HepG2 (cell line): ENCODE measurements around the gene GGT7. TPM values are rescaled to one million over a fixed set of nuclear protein-coding genes. Genes with fewer than 3 reads are reported as not detected.

ENCODE experiments used
- ATAC-seq: fragments of 200-7000 bp; cut with Tn5 transposase; 3 replicates; pipeline ENCODE4 v1.9.1; 2020; ENCODE audit warnings: mild to moderate bottlenecking, moderate library complexity
- BruUV-seq: library from RNA; stranded (reverse); fragments of 400-500 nt; replicated peaks from 2 replicates; lab custom pipeline; 2021; lab: Mats Ljungman, UMichigan
- CTCF ChIA-PET: fragments of 300-600 bp; formaldehyde crosslinking; extraction: SDS; loops from one replicate; lab custom pipeline; 2021; ENCODE audit warnings: low total read pairs, inconsistent platforms, low intra/inter-chr PET ratio; lab: Yijun Ruan, JAX
- POLR2A ChIA-PET: fragments of 350-600 bp; sonication (Branson Sonifier 250); formaldehyde crosslinking; loops from one replicate; lab custom pipeline; 2020; ENCODE audit warnings: antibody characterized with exemption, inconsistent platforms; lab: Yijun Ruan, JAX
- DNase-seq: peaks from one replicate; pipeline ENCODE4 v3.0.0-alpha.2; 2015; ENCODE audit warnings: low spot score
- FAIRE-seq: peaks from 3 replicates; lab custom pipeline; 2011; peaks lifted over from hg19 to GRCh38; lab: Jason Lieb, UNC
- H2AFZ ChIP-seq: one replicate; pipeline ENCODE4 v1.6.1; 2011; ENCODE audit warnings: low read length, inconsistent platforms
- H3K27ac ChIP-seq: fragments of 300-600 bp; 3 replicates; pipeline ENCODE4 v1.8.0; 2011; ENCODE audit warnings: mixed run types, mild to moderate bottlenecking, mixed read lengths, low read length, inconsistent platforms; ENCODE audit not compliant: insufficient read depth; ENCODE audit errors: extremely low read length
- H3K27me3 ChIP-seq, 2 experiments: fragments of 200-600 bp in 1 of 2; 2 replicates in 1 of 2; 3 replicates in 1 of 2; pipeline versions ENCODE4 v1.6.0 to v1.8.0; 2011; ENCODE audit warnings: low read length in 2 of 2, mild to moderate bottlenecking in 2 of 2, moderate library complexity in 2 of 2, inconsistent platforms in 1 of 2; ENCODE audit not compliant: insufficient read depth in 2 of 2, control insufficient read depth in 1 of 2
- H3K36me3 ChIP-seq, 2 experiments: fragments of 200-600 bp in 1 of 2; replicated peaks in 1 of 2; 2 replicates in 1 of 2; 3 replicates in 1 of 2; pipeline versions ENCODE4 v1.5.1 to v1.8.0; 2011; ENCODE audit warnings: low read length in 2 of 2, inconsistent platforms in 1 of 2; ENCODE audit not compliant: insufficient read depth in 2 of 2, control insufficient read depth in 1 of 2
- H3K4me1 ChIP-seq: 2 replicates; pipeline ENCODE4 v1.5.1; 2012; ENCODE audit warnings: low read length, inconsistent platforms; ENCODE audit not compliant: insufficient read depth
- H3K4me2 ChIP-seq: 2 replicates; pipeline ENCODE4 v1.6.0; 2011; ENCODE audit warnings: low read depth, low read length, inconsistent platforms
- H3K4me3 ChIP-seq, 3 experiments: fragments of 200-600 bp in 1 of 3; sonication (generic), shearing (Covaris generic) in 1 of 3; replicated peaks in 1 of 3; 2 replicates each; pipeline ENCODE4 v1.5.1; 2011 to 2016; ENCODE audit warnings: low read length in 3 of 3, inconsistent platforms in 2 of 3, low read depth in 2 of 3, mild to moderate bottlenecking in 2 of 3, control low read depth in 1 of 3, mixed read lengths in 1 of 3; ENCODE audit not compliant: insufficient read depth in 1 of 3
- H3K79me2 ChIP-seq: one replicate; pipeline ENCODE4 v1.6.1; 2011; ENCODE audit warnings: low read length, inconsistent platforms; ENCODE audit not compliant: insufficient read depth
- H3K9ac ChIP-seq: 2 replicates; pipeline ENCODE4 v1.6.0; 2011; ENCODE audit warnings: mild to moderate bottlenecking, low read depth, low read length, inconsistent platforms; ENCODE audit not compliant: insufficient read depth
- H3K9me3 ChIP-seq: 2 replicates; pipeline ENCODE4 v1.5.1; 2012; ENCODE audit warnings: mild to moderate bottlenecking, low read length
- H4K20me1 ChIP-seq: 2 replicates; pipeline ENCODE4 v1.6.0; 2011; ENCODE audit warnings: inconsistent platforms, mild to moderate bottlenecking, low read length, moderate library complexity; ENCODE audit not compliant: insufficient read depth
- DNMT3B ChIP-seq: conservative IDR thresholded peaks from 2 replicates; pipeline ENCODE4 v1.6.1; 2016; ENCODE audit warnings: missing biosample characterization, control low read depth
- ELF3 ChIP-seq: IDR thresholded peaks from 2 replicates; pipeline ENCODE4 v1.6.1; 2016; ENCODE audit warnings: missing genetic modification reagents, missing compliant biosample characterization
- FOXK1 ChIP-seq: sonication (generic); formaldehyde crosslinking; IDR thresholded peaks from 2 replicates; pipeline ENCODE4 v1.4.0; 2020; ENCODE audit warnings: low read depth, missing genetic modification reagents, borderline replicate concordance
- GABPB1 ChIP-seq: IDR thresholded peaks from 2 replicates; pipeline ENCODE4 v1.6.1; 2016; ENCODE audit warnings: mild to moderate bottlenecking, missing genetic modification reagents, moderate library complexity, missing compliant biosample characterization
- KDM5B ChIP-seq: sonication (generic); formaldehyde crosslinking; IDR thresholded peaks from 2 replicates; pipeline ENCODE4 v1.4.0; 2020; ENCODE audit warnings: missing genetic modification reagents, mild to moderate bottlenecking, borderline replicate concordance
- PHF5A ChIP-seq: IDR thresholded peaks from one replicate; pipeline ENCODE4 v1.6.1; 2018; ENCODE audit warnings: low read depth, missing genetic modification reagents; ENCODE audit not compliant: unreplicated experiment
- POLR2G ChIP-seq: fragments of 200-400 bp; formaldehyde crosslinking; IDR thresholded peaks from 2 replicates; pipeline ENCODE4 v1.6.1; 2018; ENCODE audit warnings: mild to moderate bottlenecking, low read depth, low read length, moderate library complexity
- SMARCE1 ChIP-seq: fragments of 450-650 bp; IDR thresholded peaks from 2 replicates; pipeline ENCODE4 v1.6.1; 2017; ENCODE audit warnings: borderline replicate concordance
- SP1 ChIP-seq, 2 experiments: fragments of 450-650 bp in 1 of 2; sonication (generic) in 1 of 2; formaldehyde crosslinking in 1 of 2; IDR thresholded peaks; 2 replicates each; pipeline versions ENCODE4 v1.4.0 to v1.6.1; 2016 to 2020; ENCODE audit warnings: missing genetic modification reagents in 1 of 2
- TCF12 ChIP-seq, 2 experiments: fragments of 450-650 bp in 1 of 2; sonication (generic) in 1 of 2; formaldehyde crosslinking in 1 of 2; IDR thresholded peaks; 2 replicates each; pipeline versions ENCODE4 v1.6.1 to v1.8.0; 2017 to 2022; ENCODE audit warnings: antibody characterized with exemption in 1 of 2, mild to moderate bottlenecking in 1 of 2, missing genetic modification reagents in 1 of 2, moderate library complexity in 1 of 2
- THYN1 ChIP-seq: sonication (generic); formaldehyde crosslinking; IDR thresholded peaks from 2 replicates; pipeline ENCODE4 v1.8.1; 2023; ENCODE audit warnings: low read depth, mild to moderate bottlenecking, moderate library complexity, missing genetic modification reagents, borderline replicate concordance
- TOE1 ChIP-seq: sonication (generic); formaldehyde crosslinking; IDR thresholded peaks from 2 replicates; pipeline ENCODE4 v1.4.0; 2020; ENCODE audit warnings: mild to moderate bottlenecking, missing genetic modification reagents
- ZFY ChIP-seq: sonication (generic); formaldehyde crosslinking; IDR thresholded peaks from 2 replicates; pipeline ENCODE4 v1.4.0; 2020; ENCODE audit warnings: missing genetic modification reagents
- ZNF124 ChIP-seq: sonication (generic); formaldehyde crosslinking; IDR thresholded peaks from 2 replicates; pipeline ENCODE4 v1.4.0; 2020; ENCODE audit warnings: missing genetic modification reagents
- ZNF317 ChIP-seq: sonication (generic); formaldehyde crosslinking; IDR thresholded peaks from 2 replicates; pipeline ENCODE4 v1.5.0; 2020; ENCODE audit warnings: mild to moderate bottlenecking, missing genetic modification reagents
- ZNF501 ChIP-seq: sonication (generic); formaldehyde crosslinking; IDR thresholded peaks from 2 replicates; pipeline ENCODE4 v1.5.1; 2020; ENCODE audit warnings: mild to moderate bottlenecking, moderate library complexity, missing genetic modification reagents
- ZNF562 ChIP-seq: sonication (generic); formaldehyde crosslinking; IDR thresholded peaks from 2 replicates; pipeline ENCODE4 v1.8.0; 2022; ENCODE audit warnings: missing genetic modification reagents, borderline replicate concordance
- ZNF605 ChIP-seq: sonication (generic); formaldehyde crosslinking; IDR thresholded peaks from 2 replicates; pipeline ENCODE4 v1.8.0; 2022; ENCODE audit warnings: mild to moderate bottlenecking, missing genetic modification reagents
- ZNF841 ChIP-seq: sonication (generic); formaldehyde crosslinking; IDR thresholded peaks from 2 replicates; pipeline ENCODE4 v1.8.1; 2023; ENCODE audit warnings: missing genetic modification reagents, borderline replicate concordance
- WGBS: methylation state at CpG from one replicate; pipeline ENCODE4 v1.1.6; 2017; ENCODE audit warnings: low lambda C conversion rate; 5-methylcytosine and 5-hydroxymethylcytosine counted together
- in situ Hi-C: cut with HindIII; loops from 2 replicates; pipeline ENCODE4 v1.10.0; 2017; ENCODE audit warnings: low pct_unique_long_range_greater_than_20kb; ENCODE audit not compliant: extremely low pct_ligation_motif_present
- intact Hi-C: fragments of 100-400 bp; cut with micrococcal nuclease; formaldehyde crosslinking; loops from one replicate; pipeline ENCODE4 v1.10.0; 2022; ENCODE audit not compliant: unreplicated experiment
- polyA plus RNA-seq, 8 experiments: library from polyadenylated mRNA; depleted of rRNA in 3 of 8; stranded (reverse) in 7 of 8; unstranded in 1 of 8; fragments of >200 nt; fragmentation: Illumina TruSeq in 4 of 8; extraction: Trizol in 4 of 8; gene quantifications; 2 replicates each; pipeline versions ENCODE4 v1.2.1 to v1.2.3, GENCODE V29; 2011 to 2016; ENCODE audit warnings: low read depth in 4 of 8, missing spikeins in 1 of 8, mixed read lengths in 1 of 8; ENCODE audit not compliant: insufficient read depth in 1 of 8
- total RNA-seq, 5 experiments: library from RNA; depleted of rRNA; stranded (reverse); fragments of >200 nt; fragmentation: Illumina TruSeq; extraction: Trizol; gene quantifications; 2 replicates each; pipeline ENCODE4 v1.2.3, GENCODE V29; 2016; ENCODE audit warnings: low read depth in 1 of 5

Gene GGT7
- total and polyA plus RNA-seq, 2 of the 13 experiments (the other 11 are each of a cell fraction or from before 2014, with no cell fraction given): 6.6 to 23.0 TPM

- ATAC-seq (peak; percentile 25; the same call in 1 of the 3 replicates), DNase-seq (peak; percentile 26)
- peaks cover 0 to 5% of the 10 kb centered on the region in 2 experiments; a peak in 1 of 5 replicates for H3K36me3 ChIP-seq
- CTCF ChIA-PET: no interaction called here
- in situ Hi-C loops: no loop called here
- no peak overlapping the region for H3K4me3 ChIP-seq
- H3K4me1 ChIP-seq: no peaks in the 10 kb centered on the region
- no TSS peak for BruUV-seq
- H3K27me3 ChIP-seq: no peaks in the 10 kb centered on the region
- POLR2A ChIA-PET: no interaction called here
- H3K9me3 ChIP-seq: no peaks in the 10 kb centered on the region
- WGBS: 71% methylated on average over 7 of the region's 7 CpGs
- TF ChIP-seq ZNF501 (CRISPR knock-in tag): 0 out of 2 replicates have a peak, but pooled peaks have one; percentile 24
- 0 out of 2 replicates have a peak, but pooled peaks have one; percentile 33 for TF ChIP-seq ZNF605 (CRISPR knock-in tag)
- no peak for TF ChIP-seq ELF3 (CRISPR knock-in tag)
- TF ChIP-seq ZNF124 (CRISPR knock-in tag): no peak
- TF ChIP-seq, all 625 proteins: peak for 2
- no peak overlapping the region for H3K4me2 ChIP-seq
- FAIRE-seq: no peak
- no peak overlapping the region for H3K9ac ChIP-seq
- intact Hi-C loops: no loop called here
- H3K27ac ChIP-seq: no peak overlapping the region
- no peak overlapping the region for H2AFZ ChIP-seq
- no peaks in the 10 kb centered on the region for H4K20me1 ChIP-seq
- no peaks in the 10 kb centered on the region for H3K79me2 ChIP-seq
These were observed 35.2 kb upstream of the GGT7 start for GRCh38 chr20:34907616-34908469.

DNA sequence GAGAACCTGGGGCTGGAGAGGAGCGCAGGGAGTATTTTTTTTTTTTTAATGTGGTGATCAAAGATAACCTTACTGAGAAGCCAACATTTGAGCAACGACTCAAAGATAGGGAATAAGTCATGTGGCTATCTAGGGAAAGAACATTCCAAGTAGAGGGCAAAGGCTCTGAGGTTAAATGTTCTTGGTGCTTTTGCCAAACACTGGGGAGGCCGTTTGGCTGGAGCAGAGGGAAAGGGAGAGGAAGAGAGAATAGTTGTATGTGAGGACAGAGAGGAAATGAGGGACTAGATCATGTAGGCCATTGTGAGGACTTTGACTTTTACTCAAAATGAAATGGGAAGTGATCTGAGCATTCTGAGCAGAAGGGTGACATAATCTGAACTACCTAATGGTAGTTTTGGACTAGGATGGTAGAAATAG, 31.6 kb upstream of the GGT7 start:
- Histone ChIP-seq H3K36me3 (peaks cover 0 to 17% of the 10 kb centered on the region in 2 experiments; a peak in 2 of 5 replicates), H3K4me1 (no peaks in the 10 kb centered on the region), H3K4me2 (no peak overlapping the region), H3K9ac (no peak overlapping the region), H4K20me1 (no peaks in the 10 kb centered on the region), H3K27me3 (no peaks in the 10 kb centered on the region), H3K4me3 (no peak overlapping the region), H3K79me2 (no peaks in the 10 kb centered on the region), H3K27ac (no peak overlapping the region), H2AFZ (no peak overlapping the region), H3K9me3 (no peaks in the 10 kb centered on the region)
- in situ Hi-C loops (no loop called here), intact Hi-C loops (no loop called here)
- ChIA-PET POLR2A (interaction anchor here (1.8 kb wide), 1 partner anchor 28 kb away, joined by 6 read pairs; the partner anchor contains the start of gene ACSS2), CTCF (no interaction called here)
- no TSS peak for BruUV-seq
- no peak for FAIRE-seq
- no peak for DNase-seq
- WGBS: 76% methylated on average over 3 of the region's 3 CpGs
- ATAC-seq: no peak
- TF ChIP-seq KDM5B (CRISPR knock-in tag): no peak
- no peak for TF ChIP-seq FOXK1
- no peak for TF ChIP-seq ZNF841 (CRISPR knock-in tag)
- no peak for TF ChIP-seq PHF5A (CRISPR knock-in tag)
- TF ChIP-seq THYN1 (CRISPR knock-in tag): no peak
- no peak for TF ChIP-seq ZNF317
- TF ChIP-seq DNMT3B (CRISPR knock-in tag): no peak
- no peak for TF ChIP-seq POLR2G
- no peak for TF ChIP-seq GABPB1 (CRISPR knock-in tag)
- no peak for TF ChIP-seq SMARCE1
- no peak for TF ChIP-seq ZFY (CRISPR knock-in tag)
- no peak for TF ChIP-seq ZNF562
- TF ChIP-seq TCF12 (IDR thresholded peaks at IDR 0.05): no peak
- TF ChIP-seq TCF12 (CRISPR knock-in tag; IDR thresholded peaks at IDR 0.05): no peak
- TF ChIP-seq TOE1 (CRISPR knock-in tag): no peak
- TF ChIP-seq SP1 (IDR thresholded peaks at IDR 0.05): no peak
- TF ChIP-seq SP1 (CRISPR knock-in tag; IDR thresholded peaks at IDR 0.05): no peak
